Transverse colon (tissue), 4 donors: ENCODE measurements around the gene PDPN.

Experiments used
- EP300 ChIP-seq: sonication (generic); formaldehyde crosslinking; IDR thresholded peaks from one replicate; pipeline ENCODE4 v1.6.1; 2017; ENCODE audit warnings: antibody characterized with exemption, low read depth
- POLR2A ChIP-seq: fragments of 450-650 bp; IDR thresholded peaks from one replicate; pipeline ENCODE4 v1.6.1; 2016; ENCODE audit warnings: antibody characterized with exemption, mild to moderate bottlenecking, moderate library complexity
- POLR2AphosphoS5 ChIP-seq, 3 donors: sonication (generic); formaldehyde crosslinking; IDR thresholded peaks; one replicate each; pipeline ENCODE4 v1.6.1; 2016; ENCODE audit warnings: antibody characterized with exemption in 3 of 3
- TF ChIP-seq, protein P1 (sequence below), 5 experiments: fragments of 200-600 bp in 3 of 5; fragments of 450-650 bp in 2 of 5; sonication (generic) in 3 of 5; IDR thresholded peaks; 1 replicate in 2 of 5; 2 replicates in 3 of 5; pipeline ENCODE4 v1.5.1; 2016 to 2017; ENCODE audit warnings: antibody characterized with exemption in 5 of 5, inconsistent platforms in 3 of 5, mild to moderate bottlenecking in 2 of 5, moderate library complexity in 1 of 5

GRCh38 chr1:13549021-13549420 lies 34.6 kb upstream of the PDPN start:
- TF ChIP-seq, protein P1, sequence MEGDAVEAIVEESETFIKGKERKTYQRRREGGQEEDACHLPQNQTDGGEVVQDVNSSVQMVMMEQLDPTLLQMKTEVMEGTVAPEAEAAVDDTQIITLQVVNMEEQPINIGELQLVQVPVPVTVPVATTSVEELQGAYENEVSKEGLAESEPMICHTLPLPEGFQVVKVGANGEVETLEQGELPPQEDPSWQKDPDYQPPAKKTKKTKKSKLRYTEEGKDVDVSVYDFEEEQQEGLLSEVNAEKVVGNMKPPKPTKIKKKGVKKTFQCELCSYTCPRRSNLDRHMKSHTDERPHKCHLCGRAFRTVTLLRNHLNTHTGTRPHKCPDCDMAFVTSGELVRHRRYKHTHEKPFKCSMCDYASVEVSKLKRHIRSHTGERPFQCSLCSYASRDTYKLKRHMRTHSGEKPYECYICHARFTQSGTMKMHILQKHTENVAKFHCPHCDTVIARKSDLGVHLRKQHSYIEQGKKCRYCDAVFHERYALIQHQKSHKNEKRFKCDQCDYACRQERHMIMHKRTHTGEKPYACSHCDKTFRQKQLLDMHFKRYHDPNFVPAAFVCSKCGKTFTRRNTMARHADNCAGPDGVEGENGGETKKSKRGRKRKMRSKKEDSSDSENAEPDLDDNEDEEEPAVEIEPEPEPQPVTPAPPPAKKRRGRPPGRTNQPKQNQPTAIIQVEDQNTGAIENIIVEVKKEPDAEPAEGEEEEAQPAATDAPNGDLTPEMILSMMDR (IDR thresholded peaks at IDR 0.05), result no peak
- TF ChIP-seq POLR2AphosphoS5 (IDR thresholded peaks at IDR 0.05) (no peak), POLR2A (no peak), EP300 (no peak)
